K562 (cell line): Measurements from ENCODE around the gene LRRTM1. TPM values are rescaled to one million over a fixed set of nuclear protein-coding genes. Genes with fewer than 3 reads are reported as not detected.

Experiments
- ARID1B ChIP-seq: fragments of 450-650 bp; IDR thresholded peaks from 2 replicates; pipeline ENCODE4 v1.6.1; 2016; ENCODE audit warnings: antibody characterized with exemption, mild to moderate bottlenecking, inconsistent platforms
- ATF3 ChIP-seq, 2 experiments: fragments of 450-650 bp in 1 of 2; sonication (generic) in 1 of 2; formaldehyde crosslinking in 1 of 2; IDR thresholded peaks in 1 of 2; conservative IDR thresholded peaks in 1 of 2; 2 replicates each; pipeline versions ENCODE4 v1.6.1 to v1.8.1; 2016 to 2023; ENCODE audit warnings: mild to moderate bottlenecking in 2 of 2, moderate library complexity in 2 of 2, inconsistent platforms in 1 of 2, missing genetic modification reagents in 1 of 2
- BRF1 ChIP-seq: IDR thresholded peaks from 3 replicates; pipeline ENCODE4 v1.6.1; 2011; ENCODE audit warnings: borderline replicate concordance, mild to moderate bottlenecking; ENCODE audit not compliant: insufficient read length; ENCODE audit errors: extremely low read depth
- CLOCK ChIP-seq: fragments of 250-450 bp; sonication (Bioruptor Pico); IDR thresholded peaks from 2 replicates; pipeline ENCODE4 v1.4.0; 2020; ENCODE audit warnings: mild to moderate bottlenecking, moderate library complexity, borderline replicate concordance
- MTF1 ChIP-seq: fragments of 250-450 bp; sonication (Bioruptor Pico); IDR thresholded peaks from 2 replicates; pipeline ENCODE4 v1.9.0; 2021; ENCODE audit warnings: moderate library complexity, mild to moderate bottlenecking, inconsistent platforms, borderline replicate concordance
- NEUROD1 ChIP-seq: fragments of 150-350 bp; IDR thresholded peaks from 2 replicates; pipeline ENCODE4 v1.6.1; 2014; ENCODE audit warnings: borderline replicate concordance, low read length, low read depth; ENCODE audit not compliant: partially characterized antibody
- PKNOX1 ChIP-seq: fragments of 450-650 bp; IDR thresholded peaks from 2 replicates; pipeline ENCODE4 v1.6.1; 2016
- RREB1 ChIP-seq: fragments of 250-450 bp; sonication (Bioruptor Pico); IDR thresholded peaks from 2 replicates; pipeline ENCODE4 v1.4.0; 2020
- RUNX1 ChIP-seq: sonication (generic); IDR thresholded peaks from 2 replicates; pipeline ENCODE4 v1.6.1; 2016; ENCODE audit warnings: antibody characterized with exemption, low read depth
- ZFP1 ChIP-seq: fragments of 450-650 bp; formaldehyde crosslinking; IDR thresholded peaks from 2 replicates; pipeline ENCODE4 v1.4.0; 2020; ENCODE audit warnings: mild to moderate bottlenecking, mixed read lengths
- polyA plus RNA-seq, 8 experiments: library from polyadenylated mRNA; depleted of rRNA in 4 of 8; stranded (reverse) in 5 of 8; unstranded in 3 of 8; fragments of >200 nt; fragmentation: Nextera tagmentation in 2 of 8; fragmentation: Illumina TruSeq in 1 of 8; extraction: Ambion mirVana in 2 of 8; extraction: Trizol in 1 of 8; gene quantifications; 2 replicates each; pipeline versions ENCODE4 v1.2.1 to v1.2.3, GENCODE V29; 2011 to 2014; ENCODE audit warnings: inconsistent platforms in 1 of 8, missing spikeins in 1 of 8
- total RNA-seq, 7 experiments: library from RNA; depleted of rRNA in 6 of 7; stranded (reverse); fragments of >200 nt in 6 of 7; fragmentation: Illumina TruSeq in 2 of 7; extraction: Trizol in 2 of 7; gene quantifications; 2 replicates each; pipeline versions ENCODE4 v1.2.1 to v1.2.3, GENCODE V29; 2011 to 2021; ENCODE audit warnings: low replicate concordance in 1 of 7

Gene LRRTM1
- total and polyA plus RNA-seq, 9 of the 15 experiments (the other 6 are each of a cell fraction or from before 2014, with no cell fraction given), result 0.07 to 0.33 (median 0.11) TPM; not detected in 6

- TF ChIP-seq RREB1 (CRISPR knock-in tag), result no peak
- TF ChIP-seq MTF1 (CRISPR knock-in tag), result no peak
- no peak for TF ChIP-seq ATF3 (IDR thresholded peaks at IDR 0.05)
- TF ChIP-seq ATF3 (CRISPR knock-in tag; conservative IDR thresholded peaks at IDR 0.05), result no peak
- no peak for TF ChIP-seq PKNOX1
- TF ChIP-seq BRF1, result no peak
- no peak for TF ChIP-seq ZFP1
- no peak for TF ChIP-seq ARID1B
- no peak for TF ChIP-seq NEUROD1
- TF ChIP-seq CLOCK, result no peak
- TF ChIP-seq RUNX1, result no peak
These were observed 46.2 kb downstream of the LRRTM1 start (continued) for GRCh38 chr2:80258341-80258740.
